Measurements from ENCODE around the gene ATP6V0D1. TPM values are rescaled to one million over a fixed set of nuclear protein-coding genes. Genes with fewer than 3 reads are reported as not detected.

ATP6V0D1 gene
- 80.5 and 83.5 TPM in 2 replicates for total RNA-seq (2014; rRNA removed; shearing (Covaris generic))

GRCh38 chr16:67480833-67481560 is at the start of gene ATP6V0D1:
ATP6V0D1 (minus strand) TSS chr16:67481157; CDS start chr16:67481086, 71 bp downstream.
- H3K36me3 ChIP-seq, result peaks cover 3% of the 10 kb centered on the region
- peak within 1 kb of the TSS; percentile 79 for H3K4me3 ChIP-seq
- peak within 1 kb of the TSS; percentile 23 for H3K27ac ChIP-seq
- no peaks in the 10 kb centered on the region for H3K9me3 ChIP-seq (replicated peaks)
- DNase-seq (ENCODE audit: low read depth in 1 of 2, low spot score in 2 of 2), result peak; percentile 97 to 98
- H3K27me3 ChIP-seq (replicated peaks), result no peaks in the 10 kb centered on the region
- H3K4me1 ChIP-seq (replicated peaks), result peaks cover 13% of the 10 kb centered on the region

GRCh38 chr16:67530013-67530939 is 49.3 kb upstream of the ATP6V0D1 start:
- DNase-seq (ENCODE audit: low read depth in 1 of 2, low spot score in 2 of 2), result peak; percentile 82 to 85
- Histone ChIP-seq H3K27me3 (replicated peaks) (no peaks in the 10 kb centered on the region), H3K4me1 (replicated peaks) (peaks cover 51% of the 10 kb centered on the region), H3K9me3 (replicated peaks) (no peaks in the 10 kb centered on the region), H3K36me3 (peaks cover 24% of the 10 kb centered on the region), H3K4me3 (peak overlapping the region; percentile 94), H3K27ac (peak overlapping the region; percentile 77)

GRCh38 chr16:67529582-67530012 is 48.6 kb upstream of the ATP6V0D1 start:
- H3K4me1 ChIP-seq (replicated peaks), result peaks cover 55% of the 10 kb centered on the region
- DNase-seq (ENCODE audit: low read depth in 1 of 2, low spot score in 2 of 2), result no peak
- H3K27me3 ChIP-seq (replicated peaks), result no peaks in the 10 kb centered on the region
- peak overlapping the region; percentile 77 for H3K27ac ChIP-seq
- peaks cover 20% of the 10 kb centered on the region for H3K36me3 ChIP-seq
- peak overlapping the region; percentile 94 for H3K4me3 ChIP-seq
- H3K9me3 ChIP-seq (replicated peaks), result no peaks in the 10 kb centered on the region

GRCh38 chr16:67528870-67529581 is 48.1 kb upstream of the ATP6V0D1 start:
- Histone ChIP-seq H3K9me3 (replicated peaks) (no peaks in the 10 kb centered on the region), H3K4me3 (peak overlapping the region; percentile 94), H3K36me3 (peaks cover 20% of the 10 kb centered on the region), H3K27me3 (replicated peaks) (no peaks in the 10 kb centered on the region), H3K4me1 (replicated peaks) (peaks cover 55% of the 10 kb centered on the region), H3K27ac (peak overlapping the region; percentile 77)
- peak; percentile 65 to 68 for DNase-seq (ENCODE audit: low read depth in 1 of 2, low spot score in 2 of 2)

GRCh38 chr16:67528222-67528869 is 47.4 kb upstream of the ATP6V0D1 start, which contains the start of gene RIPOR1:
RIPOR1 (plus strand) TSS chr16:67528829; CDS start chr16:67538447, 9,618 bp downstream.
- Histone ChIP-seq H3K27me3 (replicated peaks) (no peaks in the 10 kb centered on the region), H3K36me3 (peaks cover 20% of the 10 kb centered on the region), H3K4me3 (peak within 1 kb of the TSS; percentile 94), H3K4me1 (replicated peaks) (peaks cover 55% of the 10 kb centered on the region), H3K27ac (peak within 1 kb of the TSS; percentile 77), H3K9me3 (replicated peaks) (no peaks in the 10 kb centered on the region)
- DNase-seq (ENCODE audit: low read depth in 1 of 2, low spot score in 2 of 2), result peak in 1 of 2 experiments; percentile 43

- H3K9me3 ChIP-seq (replicated peaks), result no peaks in the 10 kb centered on the region
- H3K4me3 ChIP-seq, result no peak overlapping the region
- peaks cover 61% of the 10 kb centered on the region for H3K4me1 ChIP-seq (replicated peaks)
- no peak overlapping the region for H3K27ac ChIP-seq
- H3K27me3 ChIP-seq (replicated peaks), result no peaks in the 10 kb centered on the region
- peaks cover 19% of the 10 kb centered on the region for H3K36me3 ChIP-seq
- DNase-seq (ENCODE audit: low read depth in 1 of 2, low spot score in 2 of 2), result no peak
Measured at GRCh38 chr16:67526149-67526791, 45.3 kb upstream of the ATP6V0D1 start.

- no peak overlapping the region for H3K27ac ChIP-seq
- H3K36me3 ChIP-seq, result peaks cover 11% of the 10 kb centered on the region
- no peak overlapping the region for H3K4me3 ChIP-seq
- H3K9me3 ChIP-seq (replicated peaks), result no peaks in the 10 kb centered on the region
- H3K27me3 ChIP-seq (replicated peaks), result no peaks in the 10 kb centered on the region
- peaks cover 53% of the 10 kb centered on the region for H3K4me1 ChIP-seq (replicated peaks)
- no peak for DNase-seq (ENCODE audit: low read depth in 1 of 2, low spot score in 2 of 2)
Measured at GRCh38 chr16:67525176-67525860, 44.4 kb upstream of the ATP6V0D1 start.

- peak overlapping the region; percentile 35 for H3K4me3 ChIP-seq
- no peaks in the 10 kb centered on the region for H3K9me3 ChIP-seq (replicated peaks)
- H3K27ac ChIP-seq, result peak overlapping the region; percentile 77
- no peaks in the 10 kb centered on the region for H3K36me3 ChIP-seq
- no peaks in the 10 kb centered on the region for H3K27me3 ChIP-seq (replicated peaks)
- H3K4me1 ChIP-seq (replicated peaks), result peaks cover 35% of the 10 kb centered on the region
- DNase-seq (ENCODE audit: low read depth in 1 of 2, low spot score in 2 of 2), result peak; percentile 97 to 99
Measured at GRCh38 chr16:67521095-67521804, 40.3 kb upstream of the ATP6V0D1 start.

- no peaks in the 10 kb centered on the region for H3K36me3 ChIP-seq
- peaks cover 32% of the 10 kb centered on the region for H3K4me1 ChIP-seq (replicated peaks)
- H3K27me3 ChIP-seq (replicated peaks), result no peaks in the 10 kb centered on the region
- no peak overlapping the region for H3K27ac ChIP-seq
- no peak overlapping the region for H3K4me3 ChIP-seq
- H3K9me3 ChIP-seq (replicated peaks), result no peaks in the 10 kb centered on the region
- no peak for DNase-seq (ENCODE audit: low read depth in 1 of 2, low spot score in 2 of 2)
Measured at GRCh38 chr16:67519242-67519641, 38.3 kb upstream of the ATP6V0D1 start.

- no peaks in the 10 kb centered on the region for H3K9me3 ChIP-seq (replicated peaks)
- H3K27ac ChIP-seq, result no peak overlapping the region
- no peaks in the 10 kb centered on the region for H3K36me3 ChIP-seq
- peaks cover 32% of the 10 kb centered on the region for H3K4me1 ChIP-seq (replicated peaks)
- H3K27me3 ChIP-seq (replicated peaks), result no peaks in the 10 kb centered on the region
- no peak for DNase-seq (ENCODE audit: low read depth in 1 of 2, low spot score in 2 of 2)
- H3K4me3 ChIP-seq, result no peak overlapping the region
Measured at GRCh38 chr16:67518676-67519075, 37.7 kb upstream of the ATP6V0D1 start.

- no peaks in the 10 kb centered on the region for H3K36me3 ChIP-seq
- H3K4me1 ChIP-seq (replicated peaks), result peaks cover 32% of the 10 kb centered on the region
- no peak overlapping the region for H3K27ac ChIP-seq
- no peaks in the 10 kb centered on the region for H3K27me3 ChIP-seq (replicated peaks)
- H3K9me3 ChIP-seq (replicated peaks), result no peaks in the 10 kb centered on the region
- no peak overlapping the region for H3K4me3 ChIP-seq
- no peak for DNase-seq (ENCODE audit: low read depth in 1 of 2, low spot score in 2 of 2)
Measured at GRCh38 chr16:67517661-67518423, 36.9 kb upstream of the ATP6V0D1 start.

All from SJSA1 (cell line).